ENCODE measurements around the gene TMPRSS7.

DNA sequence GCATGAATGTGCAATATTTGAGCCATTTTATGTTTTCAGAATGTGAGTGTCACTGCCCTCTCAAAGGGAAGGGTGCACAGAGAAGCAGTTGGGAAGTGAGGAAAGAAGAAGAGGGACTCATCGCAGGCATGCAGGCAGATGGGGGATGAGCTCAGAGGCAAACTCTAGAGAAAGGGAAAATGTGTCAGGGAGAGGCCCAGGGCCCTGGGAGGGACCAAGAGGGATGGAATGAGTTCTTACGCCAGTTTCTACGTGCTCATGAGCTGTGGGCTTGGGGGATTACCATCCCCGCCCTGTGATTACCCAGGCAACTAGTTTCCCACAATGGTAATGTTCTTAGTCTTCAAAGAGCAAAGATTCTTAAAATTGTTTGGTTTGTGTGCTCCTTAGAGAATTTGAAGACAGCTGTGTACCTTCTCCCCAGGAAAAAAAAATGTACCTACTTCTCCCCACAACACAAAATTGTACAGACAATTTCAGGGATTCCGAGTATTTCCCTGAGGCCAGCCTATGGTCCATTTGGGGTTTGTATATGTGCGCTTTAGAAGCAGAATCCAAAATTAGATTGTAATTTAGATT lies 80.7 kb downstream of the TMPRSS7 start:
- TF ChIP-seq MXI1 (IDR thresholded peaks at IDR 0.05; ENCODE audit: low read depth, low read length) (no peak), EP300 (IDR thresholded peaks at IDR 0.05; ENCODE audit: borderline replicate concordance in 1 of 2, low read depth in 1 of 2, low read length in 1 of 2) (no peak), GABPA (IDR thresholded peaks at IDR 0.05; ENCODE audit: low read depth) (no peak), POLR2AphosphoS5 (IDR thresholded peaks at IDR 0.05; ENCODE audit: low read depth, low read length) (no peak), RAD21 (IDR thresholded peaks at IDR 0.05; ENCODE audit: low read length) (no peak), FOXJ3 (CRISPR knock-in tag; IDR thresholded peaks at IDR 0.05) (no peak)
- TF ChIP-seq, protein P1, sequence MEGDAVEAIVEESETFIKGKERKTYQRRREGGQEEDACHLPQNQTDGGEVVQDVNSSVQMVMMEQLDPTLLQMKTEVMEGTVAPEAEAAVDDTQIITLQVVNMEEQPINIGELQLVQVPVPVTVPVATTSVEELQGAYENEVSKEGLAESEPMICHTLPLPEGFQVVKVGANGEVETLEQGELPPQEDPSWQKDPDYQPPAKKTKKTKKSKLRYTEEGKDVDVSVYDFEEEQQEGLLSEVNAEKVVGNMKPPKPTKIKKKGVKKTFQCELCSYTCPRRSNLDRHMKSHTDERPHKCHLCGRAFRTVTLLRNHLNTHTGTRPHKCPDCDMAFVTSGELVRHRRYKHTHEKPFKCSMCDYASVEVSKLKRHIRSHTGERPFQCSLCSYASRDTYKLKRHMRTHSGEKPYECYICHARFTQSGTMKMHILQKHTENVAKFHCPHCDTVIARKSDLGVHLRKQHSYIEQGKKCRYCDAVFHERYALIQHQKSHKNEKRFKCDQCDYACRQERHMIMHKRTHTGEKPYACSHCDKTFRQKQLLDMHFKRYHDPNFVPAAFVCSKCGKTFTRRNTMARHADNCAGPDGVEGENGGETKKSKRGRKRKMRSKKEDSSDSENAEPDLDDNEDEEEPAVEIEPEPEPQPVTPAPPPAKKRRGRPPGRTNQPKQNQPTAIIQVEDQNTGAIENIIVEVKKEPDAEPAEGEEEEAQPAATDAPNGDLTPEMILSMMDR (IDR thresholded peaks at IDR 0.05), result no peak
- TF ChIP-seq, protein P2, sequence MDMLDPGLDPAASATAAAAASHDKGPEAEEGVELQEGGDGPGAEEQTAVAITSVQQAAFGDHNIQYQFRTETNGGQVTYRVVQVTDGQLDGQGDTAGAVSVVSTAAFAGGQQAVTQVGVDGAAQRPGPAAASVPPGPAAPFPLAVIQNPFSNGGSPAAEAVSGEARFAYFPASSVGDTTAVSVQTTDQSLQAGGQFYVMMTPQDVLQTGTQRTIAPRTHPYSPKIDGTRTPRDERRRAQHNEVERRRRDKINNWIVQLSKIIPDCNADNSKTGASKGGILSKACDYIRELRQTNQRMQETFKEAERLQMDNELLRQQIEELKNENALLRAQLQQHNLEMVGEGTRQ (IDR thresholded peaks at IDR 0.05; ENCODE audit: borderline replicate concordance, low read depth, low read length), result no peak
- TF ChIP-seq, protein P3, sequence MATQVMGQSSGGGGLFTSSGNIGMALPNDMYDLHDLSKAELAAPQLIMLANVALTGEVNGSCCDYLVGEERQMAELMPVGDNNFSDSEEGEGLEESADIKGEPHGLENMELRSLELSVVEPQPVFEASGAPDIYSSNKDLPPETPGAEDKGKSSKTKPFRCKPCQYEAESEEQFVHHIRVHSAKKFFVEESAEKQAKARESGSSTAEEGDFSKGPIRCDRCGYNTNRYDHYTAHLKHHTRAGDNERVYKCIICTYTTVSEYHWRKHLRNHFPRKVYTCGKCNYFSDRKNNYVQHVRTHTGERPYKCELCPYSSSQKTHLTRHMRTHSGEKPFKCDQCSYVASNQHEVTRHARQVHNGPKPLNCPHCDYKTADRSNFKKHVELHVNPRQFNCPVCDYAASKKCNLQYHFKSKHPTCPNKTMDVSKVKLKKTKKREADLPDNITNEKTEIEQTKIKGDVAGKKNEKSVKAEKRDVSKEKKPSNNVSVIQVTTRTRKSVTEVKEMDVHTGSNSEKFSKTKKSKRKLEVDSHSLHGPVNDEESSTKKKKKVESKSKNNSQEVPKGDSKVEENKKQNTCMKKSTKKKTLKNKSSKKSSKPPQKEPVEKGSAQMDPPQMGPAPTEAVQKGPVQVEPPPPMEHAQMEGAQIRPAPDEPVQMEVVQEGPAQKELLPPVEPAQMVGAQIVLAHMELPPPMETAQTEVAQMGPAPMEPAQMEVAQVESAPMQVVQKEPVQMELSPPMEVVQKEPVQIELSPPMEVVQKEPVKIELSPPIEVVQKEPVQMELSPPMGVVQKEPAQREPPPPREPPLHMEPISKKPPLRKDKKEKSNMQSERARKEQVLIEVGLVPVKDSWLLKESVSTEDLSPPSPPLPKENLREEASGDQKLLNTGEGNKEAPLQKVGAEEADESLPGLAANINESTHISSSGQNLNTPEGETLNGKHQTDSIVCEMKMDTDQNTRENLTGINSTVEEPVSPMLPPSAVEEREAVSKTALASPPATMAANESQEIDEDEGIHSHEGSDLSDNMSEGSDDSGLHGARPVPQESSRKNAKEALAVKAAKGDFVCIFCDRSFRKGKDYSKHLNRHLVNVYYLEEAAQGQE (IDR thresholded peaks at IDR 0.05; ENCODE audit: low read depth, low read length), result no peak

Data from SK-N-SH (cell line).